ENCODE data around the gene IGSF9B. TPM values are rescaled to one million over a fixed set of nuclear protein-coding genes. Genes with fewer than 3 reads are reported as not detected.

Gene IGSF9B
- polyA plus RNA-seq, 12 donors = 10.0 to 24.4 (median 13.5) TPM; not detected in 1

DNA sequence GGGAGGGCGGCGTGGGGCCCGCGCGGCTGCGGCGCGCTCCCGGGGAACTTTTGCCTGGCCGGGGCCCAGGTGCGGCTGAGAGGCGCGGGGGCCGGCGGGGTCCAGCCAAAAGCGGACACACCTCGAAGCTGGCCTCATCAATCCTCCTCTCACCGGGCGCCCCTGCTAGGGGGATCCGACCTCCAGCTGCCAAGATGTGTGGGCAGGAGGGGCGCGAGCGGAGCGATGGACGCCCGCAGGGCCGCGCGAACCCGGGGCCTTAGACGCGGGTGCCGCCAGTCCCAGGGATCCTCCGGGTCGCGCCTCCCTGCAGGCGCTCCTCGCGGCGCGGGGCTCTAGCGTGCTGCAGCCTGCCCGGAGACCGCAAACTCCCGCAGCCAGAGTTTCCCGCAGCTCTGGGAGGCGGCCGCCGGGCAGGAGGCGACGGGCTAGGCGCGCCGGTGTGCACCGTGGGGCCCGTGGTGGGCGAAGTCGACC lies 785 bp downstream of the IGSF9B start:
- DNase-seq = no peak

- DNase-seq = no peak
Measured at GRCh38 chr11:133955081-133955891, 1.5 kb downstream of the IGSF9B start.

- no peak for DNase-seq
Measured at GRCh38 chr11:133953999-133954398, 2.8 kb downstream of the IGSF9B start.

DNA sequence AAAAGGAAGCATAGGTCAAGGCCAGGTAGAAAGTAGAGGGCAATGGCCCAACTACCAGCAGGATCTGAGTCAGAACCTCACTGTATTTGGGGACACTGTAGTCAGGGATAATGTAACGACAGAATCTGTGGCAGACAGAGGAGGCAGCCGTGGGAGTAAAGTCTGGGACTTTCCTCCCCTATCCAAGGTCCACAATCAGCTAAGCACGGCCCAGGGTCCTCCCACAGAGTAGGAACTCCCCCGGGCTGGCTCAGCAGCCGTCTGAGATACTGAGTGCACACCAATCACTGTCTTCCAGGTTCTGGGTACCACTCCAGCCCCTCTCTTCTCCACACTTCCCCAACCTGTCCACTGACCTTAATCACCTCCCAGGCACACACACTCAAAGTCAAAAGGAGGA lies 3.2 kb downstream of the IGSF9B start:
- no peak for DNase-seq

DNA sequence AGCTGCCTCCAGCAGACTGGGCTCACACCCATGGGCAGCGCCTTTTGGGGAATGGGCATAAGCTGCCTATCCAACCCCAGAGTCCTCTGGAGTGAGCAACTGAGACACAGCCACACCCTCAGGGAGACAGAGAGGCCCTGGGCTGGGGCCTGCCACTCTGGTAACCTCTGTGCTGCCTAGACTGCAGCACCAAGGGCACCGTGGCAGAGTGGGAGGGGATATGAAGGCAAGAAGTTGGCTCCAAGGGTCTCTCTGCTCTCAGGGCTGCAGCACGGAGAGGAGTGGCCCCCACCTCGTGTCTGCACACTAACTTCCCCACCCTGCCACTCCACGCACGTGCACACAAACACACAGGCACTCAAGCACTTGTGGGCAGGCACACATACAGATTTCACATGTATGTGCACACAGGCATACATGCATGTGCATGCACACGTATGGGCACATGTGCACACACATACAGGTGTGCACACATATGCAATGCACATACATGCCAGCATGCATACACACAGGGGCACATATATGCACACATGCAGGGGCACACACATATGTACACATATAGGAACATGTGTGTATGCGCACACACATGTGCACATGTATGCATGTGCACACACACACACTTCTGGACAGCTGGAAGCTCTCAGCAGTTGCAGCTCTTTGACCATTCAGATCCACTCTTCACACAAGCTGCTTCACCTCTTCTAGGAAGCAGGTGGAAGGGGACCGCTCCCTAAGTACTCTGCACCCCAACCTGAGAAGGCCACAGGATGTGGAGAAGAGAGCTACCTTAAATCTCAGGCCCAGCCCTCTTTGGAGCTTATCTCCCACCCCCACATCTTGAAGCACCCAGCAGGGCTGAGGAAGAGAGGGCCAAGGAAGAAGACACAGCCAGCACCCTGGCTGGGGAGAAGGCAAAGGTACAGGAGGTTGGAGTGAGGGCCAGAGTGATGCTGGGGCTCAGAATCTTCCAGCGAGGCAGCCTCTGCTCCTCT lies 4.3 kb downstream of the IGSF9B start:
- no peak for DNase-seq

- DNase-seq = no peak
Measured at GRCh38 chr11:133951327-133952198, 5.2 kb downstream of the IGSF9B start.

DNA sequence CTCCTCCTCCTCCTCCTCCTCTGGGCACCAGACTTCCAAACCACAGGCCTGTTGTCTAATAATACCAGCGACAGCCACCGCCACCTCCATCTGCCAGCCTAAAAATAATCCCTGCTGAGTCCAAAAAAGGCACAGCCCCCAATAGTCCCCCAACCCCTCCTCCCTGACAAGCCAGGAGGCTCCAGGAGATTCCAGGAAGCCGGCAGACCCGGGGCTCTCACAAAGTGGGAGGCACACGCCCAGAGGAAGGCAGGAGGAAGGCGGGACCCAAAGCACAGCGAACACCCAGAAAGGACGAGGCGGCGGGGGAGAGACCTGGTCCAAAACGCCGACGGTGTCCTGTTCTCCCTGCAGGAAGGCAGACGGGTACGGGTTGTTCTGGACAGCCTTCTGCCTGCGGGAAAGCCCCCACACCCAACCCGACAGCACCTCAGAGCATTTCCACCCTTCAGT lies 5.9 kb downstream of the IGSF9B start:
- no peak for DNase-seq

DNA sequence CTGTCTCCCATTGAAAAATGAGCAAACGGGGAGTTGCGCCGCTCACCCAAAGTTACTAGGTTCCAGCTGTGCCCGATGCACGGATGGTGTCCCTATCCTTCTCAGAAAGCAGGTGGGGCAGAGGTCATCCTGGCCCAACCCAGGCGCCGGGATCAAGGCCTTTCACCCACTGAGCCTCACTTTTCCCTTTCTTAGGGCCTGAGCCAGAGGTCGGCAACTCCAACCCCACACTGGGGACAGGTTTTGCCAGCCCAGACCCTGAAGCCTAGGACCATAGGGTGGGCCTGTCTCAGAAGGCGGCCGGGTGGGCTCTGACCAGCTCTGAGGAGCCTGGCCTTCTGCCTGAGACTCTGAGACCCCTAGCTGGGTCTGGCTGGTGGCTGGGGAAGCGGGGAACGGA lies 6.3 kb downstream of the IGSF9B start:
- no peak for DNase-seq

- DNase-seq = no peak
Measured at GRCh38 chr11:133949129-133949528, 7.6 kb downstream of the IGSF9B start.

DNA sequence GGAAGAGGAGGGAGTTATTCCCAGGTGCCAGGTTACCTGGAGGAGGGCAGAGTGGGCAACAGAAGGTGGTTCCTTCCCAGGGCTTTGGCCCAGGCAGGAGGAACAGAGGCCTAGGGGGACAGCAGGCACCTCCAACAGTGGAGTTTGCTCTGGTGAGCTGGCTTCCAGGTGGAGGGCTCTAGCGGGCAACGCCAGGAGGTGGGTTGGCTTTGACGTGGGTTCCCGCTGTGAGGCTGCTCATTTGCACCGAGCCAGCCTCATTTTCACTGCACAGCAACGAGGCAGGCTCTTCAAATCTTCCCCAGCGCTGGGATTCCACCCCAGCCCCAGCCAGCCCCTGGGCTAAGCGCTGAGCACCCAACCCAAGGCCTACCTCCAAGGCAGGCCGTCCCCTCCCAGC lies 8.1 kb downstream of the IGSF9B start:
- DNase-seq = no peak

- no peak for DNase-seq
Measured at GRCh38 chr11:133947321-133947756, 9.4 kb downstream of the IGSF9B start.

GRCh38 chr11:133946541-133947318 lies 10.0 kb downstream of the IGSF9B start:
- no peak for DNase-seq

DNA sequence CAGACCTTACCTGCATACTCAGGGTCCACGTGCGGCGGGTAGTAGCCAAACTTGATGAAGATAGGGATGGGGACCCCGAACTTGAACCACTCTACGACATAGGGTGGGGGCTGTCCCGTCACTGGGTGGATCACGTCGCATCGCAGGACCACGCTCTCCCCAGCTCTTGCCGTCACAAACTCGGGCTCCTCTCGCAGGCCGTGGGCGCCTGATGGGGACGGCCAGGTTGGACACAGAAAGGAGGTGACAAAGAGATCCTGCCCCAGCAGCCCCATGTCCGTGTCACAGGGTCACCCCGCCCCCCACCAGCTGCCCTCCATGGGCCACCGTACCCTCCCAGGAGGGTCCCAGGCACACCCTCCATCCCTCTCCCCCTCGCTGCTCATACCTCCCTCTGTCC lies 10.7 kb downstream of the IGSF9B start:
- DNase-seq = no peak

GRCh38 chr11:133945087-133945974 lies 11.4 kb downstream of the IGSF9B start:
- DNase-seq = no peak

DNA sequence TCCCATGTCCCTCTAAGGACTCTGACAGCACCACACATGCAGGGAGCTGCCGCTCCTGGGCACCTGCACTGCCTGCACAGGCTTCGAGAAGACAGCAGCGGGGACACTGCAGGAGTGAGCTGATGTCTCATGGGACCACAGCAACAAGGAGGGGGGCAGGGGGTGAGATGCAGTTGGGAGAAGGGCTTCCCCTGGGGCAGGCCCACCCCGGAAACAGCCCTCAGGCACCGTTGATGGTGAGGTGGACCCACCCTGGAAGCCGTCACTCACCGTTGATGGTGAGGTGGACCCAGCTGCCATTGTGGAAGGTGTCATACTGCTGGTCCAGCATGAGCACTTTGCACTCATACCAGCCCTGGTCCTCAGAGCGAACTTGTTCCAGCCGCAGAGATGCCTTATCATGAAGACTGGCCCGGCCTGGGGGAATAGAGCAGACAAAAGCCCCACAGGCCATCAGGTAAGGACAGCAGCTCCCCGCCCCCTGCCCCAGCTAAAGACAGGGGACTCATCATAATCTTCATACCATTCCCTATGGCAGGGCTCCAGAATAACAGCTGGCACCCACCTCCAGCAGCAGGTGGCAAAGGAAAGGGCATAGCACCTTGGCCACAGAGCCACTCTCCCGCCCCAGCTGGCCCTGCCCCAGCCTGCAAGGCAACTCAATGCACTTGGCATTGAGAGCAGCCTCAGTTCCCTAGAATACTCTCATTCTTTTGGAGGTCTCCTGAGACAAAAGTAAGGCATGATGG lies 12.6 kb downstream of the IGSF9B start:
- no peak for DNase-seq

- DNase-seq = no peak
Measured at GRCh38 chr11:133942577-133942976, 14.2 kb downstream of the IGSF9B start.

GRCh38 chr11:133941546-133941945 lies 15.2 kb downstream of the IGSF9B start:
- no peak for DNase-seq

DNA sequence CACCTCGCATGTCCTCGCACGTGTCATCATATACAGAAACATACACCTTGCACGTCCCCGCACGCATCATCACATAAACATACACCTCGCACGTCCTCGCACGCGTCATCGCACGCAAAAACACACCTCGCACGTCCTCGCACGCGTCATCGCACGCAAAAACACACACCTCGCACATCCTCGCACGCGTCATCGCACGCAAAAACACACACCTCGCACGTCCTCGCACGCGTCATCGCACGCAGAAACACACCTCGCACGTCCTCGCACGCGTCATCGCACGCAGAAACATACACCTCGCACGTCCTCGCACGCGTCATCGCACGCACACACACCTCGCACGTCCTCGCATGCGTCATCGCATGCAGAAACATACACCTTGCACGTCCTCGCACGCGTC lies 16.7 kb downstream of the IGSF9B start:
- no peak for DNase-seq

DNA sequence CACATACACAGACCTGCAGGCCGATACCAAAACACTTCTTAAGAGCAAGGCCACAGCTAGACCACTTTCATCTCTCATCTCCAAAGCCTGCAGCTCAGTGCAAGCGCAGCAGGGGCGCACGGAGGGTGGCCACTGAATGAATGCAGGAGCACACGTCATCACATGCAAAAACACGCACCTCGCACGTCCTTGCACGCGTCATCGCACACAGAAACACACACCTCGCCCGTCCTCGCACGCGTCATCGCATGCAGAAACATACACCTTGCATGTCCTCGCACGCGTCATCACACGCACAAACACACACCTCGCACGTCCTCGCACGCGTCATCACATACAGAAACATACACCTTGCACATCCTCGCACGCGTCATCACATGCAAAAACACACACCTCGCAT lies 17.2 kb downstream of the IGSF9B start:
- DNase-seq = no peak

Measured in muscle of arm (tissue), 12 donors.